ENCODE data around the gene DBNL. TPM values are rescaled to one million over a fixed set of nuclear protein-coding genes. Genes with fewer than 3 reads are reported as not detected.

Gene DBNL
- total RNA-seq, 1 experiment from 2014 or later, result 29.9 TPM

DNA sequence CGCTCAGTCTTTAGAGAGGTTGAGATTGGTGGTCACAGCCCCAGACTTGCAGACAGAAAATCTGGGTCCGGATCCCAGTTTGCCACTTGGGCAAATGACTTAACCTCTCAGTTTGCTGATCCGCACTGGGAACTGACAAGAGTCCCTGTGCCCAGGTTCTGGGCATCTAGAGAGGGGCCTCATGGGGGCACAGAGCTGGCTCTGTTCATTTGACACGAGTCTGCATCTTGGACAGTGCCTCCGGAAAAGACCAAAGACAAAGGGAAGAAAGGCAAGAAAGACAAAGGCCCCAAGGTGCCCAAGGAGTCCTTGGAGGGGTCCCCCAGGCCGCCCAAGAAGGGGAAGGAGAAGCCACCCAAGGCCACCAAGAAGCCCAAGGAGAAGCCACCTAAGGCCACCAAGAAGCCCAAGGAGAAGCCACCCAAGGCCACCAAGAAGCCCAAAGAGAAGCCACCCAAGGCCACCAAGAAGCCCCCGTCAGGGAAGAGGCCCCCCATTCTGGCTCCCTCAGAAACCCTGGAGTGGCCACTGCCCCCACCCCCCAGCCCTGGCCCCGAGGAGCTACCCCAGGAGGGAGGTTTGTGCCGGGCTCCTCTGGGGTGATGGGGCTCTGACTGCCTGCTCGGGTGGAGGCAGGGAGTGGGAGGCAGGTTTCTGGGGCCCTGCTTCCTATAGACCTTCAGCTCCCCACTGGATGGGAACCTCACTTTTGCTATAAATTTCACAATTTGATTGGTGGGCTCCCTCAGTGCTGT is 62.0 kb downstream of the DBNL start:
- no peak for DNase-seq (ENCODE audit: extremely low read depth, low read depth)

DNA sequence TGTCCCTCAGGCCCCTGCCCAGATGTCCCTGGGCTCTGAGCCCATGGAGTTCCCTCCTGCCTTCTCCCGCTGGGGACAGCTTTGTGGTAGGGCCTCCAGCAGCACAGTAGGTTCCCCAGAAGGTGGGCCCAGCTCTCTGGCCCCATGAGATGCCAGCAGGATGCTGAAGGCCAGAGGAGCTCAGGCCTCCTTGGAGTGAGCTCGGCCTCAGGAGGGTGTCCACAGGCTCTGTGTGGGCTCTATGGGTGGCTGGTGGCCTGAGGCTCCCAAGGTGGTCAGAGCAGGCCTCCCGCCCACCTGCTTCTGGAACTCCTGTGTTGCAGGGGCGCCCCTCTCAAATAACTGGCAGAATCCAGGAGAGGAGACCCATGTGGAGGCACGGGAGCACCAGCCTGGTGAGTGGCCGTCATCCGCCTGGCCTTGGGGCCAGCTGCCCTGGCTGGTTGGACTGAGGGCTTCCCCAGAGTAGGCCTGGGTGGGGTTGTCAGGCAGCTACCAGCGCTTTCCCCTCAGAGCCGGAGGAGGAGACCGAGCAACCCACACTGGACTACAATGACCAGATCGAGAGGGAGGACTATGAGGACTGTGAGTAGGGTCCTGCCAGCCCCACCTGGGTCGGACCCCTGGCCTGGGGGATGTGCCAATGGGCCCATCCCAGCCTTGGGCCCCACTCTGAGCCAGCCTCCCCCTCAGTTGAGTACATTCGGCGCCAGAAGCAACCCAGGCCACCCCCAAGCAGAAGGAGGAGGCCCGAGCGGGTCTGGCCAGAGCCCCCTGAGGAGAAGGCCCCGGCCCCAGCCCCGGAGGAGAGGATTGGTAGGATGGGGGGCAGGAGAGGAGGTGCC is 62.8 kb downstream of the DBNL start:
- no peak for DNase-seq (ENCODE audit: extremely low read depth, low read depth)

DNA sequence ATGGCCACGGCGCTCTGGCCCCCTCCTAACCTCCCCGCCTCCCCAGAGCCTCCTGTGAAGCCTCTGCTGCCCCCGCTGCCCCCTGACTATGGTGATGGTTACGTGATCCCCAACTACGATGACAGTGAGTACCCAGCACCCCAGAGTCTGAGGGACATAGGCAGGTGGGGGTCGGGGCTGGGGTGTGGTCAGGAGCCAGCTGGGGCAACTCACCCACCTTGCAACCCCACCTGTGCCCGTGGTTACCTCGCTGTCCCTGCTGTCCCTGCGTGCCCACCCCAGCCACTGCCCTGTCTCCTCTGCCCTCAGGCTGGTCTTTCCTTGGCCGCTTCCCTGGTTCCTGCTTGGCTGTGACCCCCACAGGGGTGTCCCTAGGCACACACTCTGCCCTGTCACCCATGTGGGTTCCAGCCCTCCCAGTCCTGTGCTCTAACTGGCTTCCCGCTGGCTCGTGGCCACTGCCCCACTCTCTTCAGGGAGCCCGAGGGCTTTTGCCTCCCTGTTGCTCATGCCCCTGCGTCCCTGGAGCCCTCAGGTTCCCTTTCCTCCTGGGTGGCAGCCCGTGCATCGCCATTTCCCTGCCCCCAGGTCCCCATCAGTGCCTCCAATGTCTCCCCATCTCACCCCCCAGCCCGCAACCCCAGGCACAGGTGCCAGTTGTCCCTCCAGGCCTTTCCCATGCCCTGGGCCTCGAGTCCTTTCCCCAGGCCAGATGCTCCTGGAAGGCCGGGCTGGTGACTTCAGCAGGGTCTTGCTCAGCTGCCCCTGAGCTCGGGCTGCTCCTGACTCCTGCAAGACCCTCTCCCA is 63.7 kb downstream of the DBNL start:
- no peak for DNase-seq (ENCODE audit: extremely low read depth, low read depth)

- DNase-seq (ENCODE audit: extremely low read depth, low read depth), result no peak
Observed at GRCh38 chr7:44108768-44109750, 64.6 kb downstream of the DBNL start.

DNA sequence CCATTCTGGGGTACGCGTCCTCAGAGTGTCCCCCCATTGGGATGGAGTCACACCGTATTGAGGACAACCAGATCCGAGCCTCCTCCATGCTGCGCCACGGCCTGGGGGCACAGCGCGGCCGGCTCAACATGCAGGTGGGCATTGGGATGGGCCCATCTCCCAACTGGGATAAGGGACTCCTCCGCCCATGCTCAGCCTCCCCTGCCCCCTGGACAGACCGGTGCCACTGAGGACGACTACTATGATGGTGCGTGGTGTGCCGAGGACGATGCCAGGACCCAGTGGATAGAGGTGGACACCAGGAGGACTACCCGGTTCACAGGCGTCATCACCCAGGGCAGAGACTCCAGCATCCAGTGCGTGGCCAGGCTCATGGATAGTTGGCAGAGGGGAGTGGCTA is 65.5 kb downstream of the DBNL start:
- no peak for DNase-seq (ENCODE audit: extremely low read depth, low read depth)

GRCh38 chr7:44110719-44111635 is 66.5 kb downstream of the DBNL start:
- no peak for DNase-seq (ENCODE audit: extremely low read depth, low read depth)

Other genes with a start within 250 kb of the DBNL start
- 106 and 123 TPM in 2 replicates for gene MRPS24, start 175.2 kb upstream of the DBNL start, total RNA-seq (2014; rRNA removed; shearing (Covaris generic))
- 24.0 and 25.3 TPM in 2 replicates for gene URGCP, start 138.1 kb upstream of the DBNL start, total RNA-seq (2014; rRNA removed; shearing (Covaris generic))
- 13.9 and 18.3 TPM in 2 replicates for gene UBE2D4, start 118.3 kb upstream of the DBNL start, total RNA-seq (2014; rRNA removed; shearing (Covaris generic))
- not detected in 2 replicates for gene SPDYE1, start 46.8 kb upstream of the DBNL start, total RNA-seq (2014; rRNA removed; shearing (Covaris generic))
- not detected in 2 replicates for gene PGAM2, start 20.9 kb downstream of the DBNL start, total RNA-seq (2014; rRNA removed; shearing (Covaris generic))
- gene POLM, start 37.8 kb downstream of the DBNL start, total RNA-seq (2014; rRNA removed; shearing (Covaris generic)), result 7.9 and 9.3 TPM in 2 replicates
- not detected in 2 replicates for gene AEBP1, start 59.6 kb downstream of the DBNL start, total RNA-seq (2014; rRNA removed; shearing (Covaris generic))
- gene POLD2, start 78.8 kb downstream of the DBNL start, total RNA-seq (2014; rRNA removed; shearing (Covaris generic)), result 151 and 174 TPM in 2 replicates
- not detected in 2 replicates for gene MYL7, start 96.6 kb downstream of the DBNL start, total RNA-seq (2014; rRNA removed; shearing (Covaris generic))
- gene GCK, start 144.7 kb downstream of the DBNL start, total RNA-seq (2014; rRNA removed; shearing (Covaris generic)), result not detected in 2 replicates
- gene YKT6, start 156.3 kb downstream of the DBNL start, total RNA-seq (2014; rRNA removed; shearing (Covaris generic)), result 59.1 and 77.7 TPM in 2 replicates

All from NCI-H460 (cell line).